Testis (tissue), 3 donors: ENCODE results near the gene HYCC1. TPM values are rescaled to one million over a fixed set of nuclear protein-coding genes. Genes with fewer than 3 reads are reported as not detected.

Experiments
- DNase-seq: peaks from one replicate; pipeline ENCODE4 v3.0.0-alpha.2; 2019
- H3K27ac ChIP-seq, 2 donors: fragments of 200-600 bp; sonication (generic); one replicate each; pipeline ENCODE4 v1.5.1; 2019
- H3K27me3 ChIP-seq: fragments of 200-600 bp; sonication (generic); one replicate; pipeline ENCODE4 v1.5.1; 2019
- H3K36me3 ChIP-seq: fragments of 200-600 bp; sonication (generic); one replicate; pipeline ENCODE4 v1.5.1; 2017; ENCODE audit warnings: low read depth; ENCODE audit errors: missing control alignments
- H3K4me1 ChIP-seq: fragments of 200-600 bp; sonication (generic); one replicate; pipeline ENCODE4 v1.5.1; 2019
- H3K4me3 ChIP-seq, 2 donors: fragments of 200-600 bp; sonication (generic); one replicate each; pipeline ENCODE4 v1.5.1; 2017 to 2019
- H3K9me3 ChIP-seq: fragments of 200-600 bp; sonication (generic); one replicate; pipeline ENCODE4 v1.5.1; 2017
- CTCF ChIP-seq, 3 experiments: fragments of 450-650 bp in 2 of 3; fragments of 200-600 bp in 1 of 3; sonication (generic) in 1 of 3; IDR thresholded peaks; one replicate each; pipeline ENCODE4 v1.5.1; 2016 to 2019; ENCODE audit warnings: antibody characterized with exemption in 3 of 3, mild to moderate bottlenecking in 2 of 3, moderate library complexity in 1 of 3
- POLR2A ChIP-seq: fragments of 450-650 bp; IDR thresholded peaks from one replicate; pipeline ENCODE4 v1.6.1; 2017; ENCODE audit warnings: antibody characterized with exemption, mild to moderate bottlenecking, moderate library complexity
- WGBS, 2 donors: methylation state at CpG; one replicate each; pipeline ENCODE4 v1.1.5; 2018; 5-methylcytosine and 5-hydroxymethylcytosine counted together
- intact Hi-C: fragments of 100-400 bp; cut with DNase I; formaldehyde crosslinking; loops from one replicate; pipeline ENCODE4 v1.15.1; 2023; ENCODE audit warnings: low total_unique reads
- polyA plus RNA-seq: library from polyadenylated mRNA; stranded (reverse); fragments of 350-450 nt; fragmentation: Illumina TruSeq; extraction: RNeasy Lipid Tissue Mini Kit (QIAGEN cat#74804); gene quantifications from one replicate; pipeline ENCODE4 v1.2.3, GENCODE V29; 2014; ENCODE audit warnings: low read depth, low replicate concordance; ENCODE audit not compliant: insufficient read depth
- total RNA-seq, 2 donors: library from RNA; depleted of rRNA; stranded (reverse); fragments of >200 nt; gene quantifications; one replicate each; pipeline ENCODE4 v1.2.3, GENCODE V29; 2016

Gene HYCC1
- total and polyA plus RNA-seq, 3 donors from 2014 or later, result 19.3 to 43.6 (median 22.0) TPM

- Histone ChIP-seq H3K27ac (no peak overlapping the region), H3K4me3 (no peak overlapping the region), H3K36me3 (no peaks in the 10 kb centered on the region), H3K4me1 (peaks cover 9% of the 10 kb centered on the region), H3K27me3 (no peaks in the 10 kb centered on the region), H3K9me3 (no peaks in the 10 kb centered on the region)
- WGBS, 2 donors, result 82 to 85% methylated on average over 3 of the region's 3 CpGs
- intact Hi-C loops, result no loop called here
- TF ChIP-seq CTCF (IDR thresholded peaks at IDR 0.05) (no peak), POLR2A (no peak)
- DNase-seq, result no peak
Measured at GRCh38 chr7:23011222-23011924, 2.6 kb downstream of the HYCC1 start.

GRCh38 chr7:23009303-23009702, 4.6 kb downstream of the HYCC1 start:
- no peaks in the 10 kb centered on the region for H3K36me3 ChIP-seq
- no peaks in the 10 kb centered on the region for H3K27me3 ChIP-seq
- H3K4me1 ChIP-seq, result peaks cover 9% of the 10 kb centered on the region
- H3K4me3 ChIP-seq, result no peak overlapping the region
- DNase-seq, result no peak
- intact Hi-C loops, result no loop called here
- no peak overlapping the region for H3K27ac ChIP-seq
- H3K9me3 ChIP-seq, result no peaks in the 10 kb centered on the region
- TF ChIP-seq CTCF (IDR thresholded peaks at IDR 0.05), result no peak
- no peak for TF ChIP-seq POLR2A

GRCh38 chr7:23004247-23004520, 9.7 kb downstream of the HYCC1 start:
- Histone ChIP-seq H3K27me3 (no peaks in the 10 kb centered on the region), H3K27ac (no peak overlapping the region), H3K4me3 (no peak overlapping the region), H3K36me3 (no peaks in the 10 kb centered on the region), H3K4me1 (no peaks in the 10 kb centered on the region), H3K9me3 (no peaks in the 10 kb centered on the region)
- TF ChIP-seq POLR2A, result no peak
- DNase-seq, result no peak
- intact Hi-C loops, result no loop called here

- no peak for TF ChIP-seq CTCF (IDR thresholded peaks at IDR 0.05)
- no peak for DNase-seq
- Histone ChIP-seq H3K4me3 (no peak overlapping the region), H3K27ac (no peak overlapping the region), H3K4me1 (no peaks in the 10 kb centered on the region), H3K27me3 (no peaks in the 10 kb centered on the region), H3K9me3 (no peaks in the 10 kb centered on the region), H3K36me3 (no peaks in the 10 kb centered on the region)
- 36 to 41% methylated on average over 2 of the region's 2 CpGs for WGBS, 2 donors
- intact Hi-C loops, result no loop called here
Measured at GRCh38 chr7:23003505-23004246, 10.3 kb downstream of the HYCC1 start.

- intact Hi-C loops, result no loop called here
- H3K4me3 ChIP-seq, result no peak overlapping the region
- WGBS, 2 donors, result 98 to 100% methylated on average over 2 of the region's 2 CpGs
- no peaks in the 10 kb centered on the region for H3K36me3 ChIP-seq
- H3K27me3 ChIP-seq, result no peaks in the 10 kb centered on the region
- no peak overlapping the region for H3K27ac ChIP-seq
- DNase-seq, result no peak
- no peaks in the 10 kb centered on the region for H3K4me1 ChIP-seq
- H3K9me3 ChIP-seq, result no peaks in the 10 kb centered on the region
- no peak for TF ChIP-seq CTCF (IDR thresholded peaks at IDR 0.05)
- no peak for TF ChIP-seq POLR2A
Measured at GRCh38 chr7:23002698-23003097, 11.2 kb downstream of the HYCC1 start.
